GM19397 (cell line): Measurements from ENCODE around the gene CLDND2.

Source experiments
- ATAC-seq: cut with Tn5 transposase; IDR thresholded peaks from one replicate; pipeline ENCODE4 v1.9.1; 2021; ENCODE audit warnings: mild to moderate bottlenecking, moderate library complexity; ENCODE audit not compliant: unreplicated experiment

Gene CLDND2

DNA sequence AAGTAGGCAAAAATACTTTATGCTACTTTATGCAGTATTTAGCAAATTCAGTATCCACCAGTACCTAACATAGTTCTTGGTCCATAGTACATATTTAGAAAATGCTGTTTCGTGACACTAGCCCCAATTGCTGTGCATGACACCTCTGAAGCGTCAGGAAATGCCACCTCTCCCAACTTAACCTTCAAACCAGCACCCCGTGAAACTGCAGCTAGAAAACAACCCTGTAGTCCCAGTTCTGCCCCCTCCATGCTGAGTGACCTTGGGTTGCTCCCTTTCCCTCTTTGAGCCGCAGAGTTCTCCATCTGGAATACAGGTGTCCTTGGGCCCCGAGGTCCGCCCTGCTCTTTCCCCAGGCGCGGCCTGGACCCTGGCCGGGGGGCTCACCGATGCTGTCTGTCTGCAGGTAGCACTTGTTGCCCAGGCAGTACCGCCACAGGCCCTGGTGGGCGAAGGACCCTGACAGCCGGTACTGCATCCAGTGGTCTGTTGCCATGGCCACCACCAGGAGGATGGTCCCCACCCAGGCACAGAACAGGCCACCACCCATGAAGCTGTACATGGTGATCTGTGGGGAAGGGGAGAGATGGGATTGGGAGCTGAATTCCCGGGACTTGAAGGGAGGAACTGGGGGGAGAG, 18.2 kb upstream of the CLDND2 start:
- ATAC-seq: no peak

- no peak for ATAC-seq
These were observed 13.2 kb upstream of the CLDND2 start for GRCh38 chr19:51382004-51382403.

- ATAC-seq: no peak
These were observed 11.6 kb upstream of the CLDND2 start for GRCh38 chr19:51380379-51380778.

DNA sequence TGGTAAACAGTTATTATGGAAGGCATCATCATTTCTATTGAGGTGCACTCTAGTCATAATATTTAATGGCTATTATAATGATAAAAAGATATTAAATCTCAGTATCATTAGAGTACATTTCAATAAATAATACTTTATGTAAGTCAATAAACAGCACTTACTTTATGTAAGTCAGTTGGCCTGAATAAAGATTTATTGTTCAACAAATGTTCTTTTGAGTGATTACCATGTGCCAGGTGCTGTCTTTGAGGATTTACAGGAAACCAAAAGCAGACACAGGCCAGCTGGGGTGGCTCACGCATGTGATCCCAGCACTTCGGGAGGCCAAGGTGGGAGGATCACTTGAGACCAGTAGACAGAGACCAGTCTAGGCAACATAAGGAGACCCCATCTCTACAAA, 8.6 kb upstream of the CLDND2 start:
- ATAC-seq: no peak

GRCh38 chr19:51375504-51376221, 6.9 kb upstream of the CLDND2 start:
- ATAC-seq: no peak

DNA sequence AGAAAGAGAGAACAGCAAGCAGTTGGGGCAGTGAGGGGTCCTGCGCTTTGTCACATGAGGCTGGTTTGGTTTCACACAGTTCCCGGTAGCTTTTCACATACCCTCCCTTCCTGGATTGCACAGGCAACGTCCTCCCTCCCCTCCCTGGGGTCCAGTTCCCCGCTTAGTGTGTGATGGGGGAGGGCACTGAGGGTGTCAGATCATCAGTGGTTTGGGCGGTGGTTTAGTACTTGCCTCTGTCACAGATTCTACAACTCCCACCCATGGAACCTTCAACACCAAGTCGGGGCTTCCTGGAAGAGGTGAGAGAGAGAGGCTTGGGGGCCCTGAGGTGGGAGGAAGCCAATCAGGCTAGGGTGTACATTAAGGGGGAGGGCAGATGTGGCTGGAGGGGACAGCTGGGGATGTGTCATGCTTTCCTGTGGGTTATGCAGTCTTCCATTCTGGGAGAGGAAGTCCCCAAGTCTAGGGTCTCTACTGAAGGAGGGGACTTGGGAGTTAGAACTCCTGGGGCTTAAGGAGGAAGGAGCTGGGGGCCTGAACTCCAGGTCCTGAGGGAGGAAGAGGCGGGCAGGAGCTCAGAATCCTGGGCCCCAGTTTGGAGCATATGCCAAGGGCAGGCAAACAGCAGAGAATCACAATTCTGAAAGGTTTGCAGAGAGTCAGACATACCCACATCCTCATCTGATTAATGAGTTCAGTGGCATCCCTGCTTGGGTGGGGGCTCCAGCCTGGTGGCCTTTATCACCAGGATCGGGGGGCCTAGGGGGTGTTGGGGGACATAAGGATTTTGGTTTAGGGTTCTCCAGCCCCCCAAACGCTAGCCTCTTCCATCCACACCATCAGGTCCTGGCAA, 4.1 kb upstream of the CLDND2 start, which contains the start of gene NKG7:
TSS of gene NKG7 (minus strand) at position 6 of the 856 bp plus-strand sequence. CDS start 119 bp downstream, outside the sequence.
- no peak for ATAC-seq

- no peak for ATAC-seq
These were observed 3.3 kb upstream of the CLDND2 start for GRCh38 chr19:51372021-51372648.

- no peak for ATAC-seq
These were observed 2.4 kb upstream of the CLDND2 start for GRCh38 chr19:51371186-51371690.

DNA sequence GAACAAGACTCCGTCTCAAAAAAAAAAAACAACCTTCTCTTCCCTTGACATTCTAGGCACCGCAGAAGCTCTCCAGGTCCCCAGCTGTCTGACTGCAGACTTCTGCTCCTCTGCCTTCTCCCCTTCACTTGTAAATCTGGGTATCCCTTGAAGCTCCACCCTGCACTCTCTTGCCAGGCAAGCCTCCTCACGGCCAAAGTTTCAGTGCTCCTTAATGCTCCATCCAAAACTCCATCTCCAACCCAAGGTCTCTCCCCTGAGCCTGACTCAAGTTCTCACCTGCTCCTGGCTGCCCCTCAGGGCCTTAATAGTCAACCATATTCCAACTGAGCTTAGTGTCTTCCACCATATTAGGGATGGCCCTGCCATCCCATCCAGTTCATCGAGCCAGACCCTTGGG, 1.4 kb upstream of the CLDND2 start:
- ATAC-seq: no peak

DNA sequence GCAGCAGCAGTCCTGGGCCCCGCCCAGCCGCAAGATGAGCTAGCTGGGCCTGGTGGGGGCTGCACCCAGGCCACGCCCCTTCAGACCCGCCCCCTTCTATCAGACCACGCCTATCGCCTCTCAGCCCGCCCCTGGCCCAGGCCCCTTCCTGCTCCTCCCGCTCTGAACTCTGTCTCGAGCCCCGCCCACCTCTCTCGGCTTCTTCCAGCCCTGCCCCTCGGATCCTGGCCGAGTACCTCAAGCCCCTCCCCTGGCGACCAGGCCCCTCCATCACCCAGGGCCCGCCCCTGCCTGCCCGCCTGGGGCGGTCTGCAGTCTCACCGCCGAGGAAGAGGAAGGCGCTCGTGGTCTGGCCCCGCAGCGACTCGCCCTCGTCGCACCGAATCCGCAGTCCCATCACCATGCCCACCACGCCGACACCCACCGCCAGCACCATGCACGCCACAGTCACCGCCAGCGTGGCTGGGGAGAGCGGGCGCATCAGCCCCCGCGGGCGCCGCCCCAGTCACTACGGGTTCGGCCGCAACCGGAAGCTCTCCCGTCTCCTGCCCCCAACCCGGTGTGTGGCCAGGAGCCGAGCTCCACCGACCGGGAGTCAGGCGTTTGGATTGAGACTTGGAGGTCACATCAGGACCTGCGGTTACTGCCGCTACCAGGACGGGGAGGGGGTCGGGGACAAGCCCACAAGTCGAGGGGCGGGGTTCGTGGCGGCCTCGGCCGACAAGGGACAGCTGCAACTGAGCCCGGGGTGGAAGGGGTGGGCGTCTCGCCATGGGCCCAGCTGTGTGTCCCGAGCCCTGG, 1.0 kb downstream of the CLDND2 start:
- ATAC-seq: peak; percentile 79

DNA sequence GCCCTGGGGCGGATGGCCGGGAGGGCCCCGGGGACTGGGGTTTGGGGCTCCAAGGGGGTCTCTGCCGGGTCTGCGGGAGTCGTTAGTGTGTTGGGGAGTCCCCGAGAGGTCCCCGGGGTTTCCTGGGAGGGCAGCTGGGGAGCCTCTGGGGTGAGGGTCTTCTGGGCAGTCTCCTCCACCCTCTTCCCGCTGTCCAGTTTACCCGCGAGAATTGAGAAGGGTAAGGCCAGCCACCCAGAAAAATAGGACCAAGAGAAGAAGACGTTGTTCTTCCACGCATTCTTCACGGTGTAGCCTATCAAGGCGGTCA, 1.6 kb downstream of the CLDND2 start:
- ATAC-seq: peak; percentile 0

GRCh38 chr19:51366389-51367254, 2.2 kb downstream of the CLDND2 start:
- ATAC-seq: peak; percentile 42

DNA sequence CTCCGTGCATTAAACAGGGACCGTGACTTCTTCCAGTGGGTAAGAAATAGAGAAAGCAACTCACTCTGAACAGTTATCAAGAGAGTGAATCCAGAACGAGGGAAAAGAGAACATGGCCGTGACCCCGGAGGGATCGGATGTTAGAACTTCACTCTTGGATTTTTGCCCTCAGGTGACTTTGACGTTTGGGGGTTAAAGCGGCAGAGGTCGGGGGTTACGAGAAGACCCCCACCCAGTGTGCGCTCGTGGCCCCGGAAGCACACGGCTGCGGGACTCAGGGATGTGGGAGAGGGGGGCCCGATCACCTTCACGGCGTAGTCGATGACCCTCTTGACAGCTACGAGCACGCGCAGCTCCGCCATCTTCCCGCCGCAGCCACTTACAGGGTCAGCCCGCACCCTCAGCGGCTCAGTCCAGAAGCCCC, 2.8 kb downstream of the CLDND2 start, which contains the start of gene ETFB:
TSS of gene ETFB (minus strand) at position 424 of the 424 bp plus-strand sequence. CDS start at position 362, 62 bp downstream.
- no peak for ATAC-seq

DNA sequence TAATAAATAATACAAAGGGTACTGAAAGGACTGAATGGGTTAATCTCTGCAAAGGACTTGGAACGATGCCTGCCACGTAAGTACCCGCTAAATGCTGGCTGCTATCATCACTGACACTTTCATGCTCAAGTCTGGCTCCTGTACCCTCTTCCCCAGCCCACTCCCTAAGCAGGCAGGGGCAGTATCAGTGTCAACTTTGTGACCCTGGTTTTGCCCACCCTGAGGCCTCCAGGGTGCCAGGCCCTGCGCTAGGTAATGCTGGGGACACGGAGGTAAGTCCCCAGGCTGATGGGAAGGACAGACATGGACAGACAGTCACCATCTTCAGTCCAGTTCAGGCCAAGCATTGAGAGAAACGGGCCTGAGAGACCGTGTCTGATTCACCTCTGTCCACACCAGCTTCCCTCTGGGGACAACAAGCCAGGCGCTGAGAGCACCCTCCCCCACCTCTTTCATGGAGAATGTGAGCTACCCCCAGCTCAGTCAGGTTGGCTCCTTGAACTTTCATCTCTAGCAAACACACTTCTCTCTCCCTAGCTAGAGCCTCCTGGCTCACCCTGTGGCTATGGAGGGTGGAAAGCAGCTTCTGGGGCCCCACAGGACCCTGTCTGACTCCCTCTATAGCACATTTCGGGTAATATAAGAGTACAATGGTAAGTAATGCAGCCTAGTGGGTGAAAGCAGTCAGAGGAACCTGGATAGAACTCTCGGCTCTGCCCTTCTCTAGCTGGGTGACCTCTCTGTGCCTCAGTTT, 3.4 kb downstream of the CLDND2 start:
- ATAC-seq: no peak

GRCh38 chr19:51364200-51365106, 4.3 kb downstream of the CLDND2 start:
- ATAC-seq: no peak

DNA sequence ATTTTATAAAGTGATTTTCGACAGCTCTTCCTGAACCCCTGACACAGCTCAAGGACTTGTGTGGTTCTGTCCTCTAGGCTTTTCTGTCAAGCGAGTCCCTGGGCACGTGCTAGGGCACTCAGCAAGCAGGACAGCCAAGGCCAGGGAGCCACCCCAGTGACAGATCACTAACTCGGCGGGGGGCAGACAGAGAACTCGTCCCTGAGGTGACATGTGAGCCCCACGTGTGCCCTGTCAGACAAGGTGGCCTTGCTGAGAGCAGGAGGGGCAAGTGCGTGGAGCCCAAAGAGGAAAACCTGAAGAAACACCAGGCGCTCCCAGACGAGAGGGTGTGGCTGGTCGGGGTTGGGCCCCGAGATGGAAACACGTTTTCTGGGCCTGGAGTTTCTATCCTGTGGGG, 7.6 kb downstream of the CLDND2 start:
- no peak for ATAC-seq

DNA sequence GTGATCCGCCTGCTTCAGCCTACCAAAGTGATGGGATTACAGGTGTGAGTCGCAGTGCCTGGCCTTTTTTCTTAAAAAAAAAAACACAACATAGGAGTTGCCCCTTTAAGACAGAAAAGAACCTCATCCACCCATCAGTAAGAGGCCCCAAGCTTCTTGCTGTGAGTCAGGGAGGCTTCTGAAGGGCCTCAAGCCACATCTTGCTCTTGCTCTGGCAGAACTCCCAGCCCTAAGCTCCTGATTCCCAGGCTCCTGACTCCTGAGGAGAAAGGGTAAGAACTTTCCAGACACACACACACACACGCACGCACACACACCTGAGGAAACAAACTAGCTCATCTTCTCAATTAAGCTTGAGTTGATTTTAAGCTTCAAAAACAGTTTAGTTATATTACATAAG, 9.5 kb downstream of the CLDND2 start:
- ATAC-seq: no peak
